ENCODE measurements around the gene DDX31.

The DDX31 gene

DNA sequence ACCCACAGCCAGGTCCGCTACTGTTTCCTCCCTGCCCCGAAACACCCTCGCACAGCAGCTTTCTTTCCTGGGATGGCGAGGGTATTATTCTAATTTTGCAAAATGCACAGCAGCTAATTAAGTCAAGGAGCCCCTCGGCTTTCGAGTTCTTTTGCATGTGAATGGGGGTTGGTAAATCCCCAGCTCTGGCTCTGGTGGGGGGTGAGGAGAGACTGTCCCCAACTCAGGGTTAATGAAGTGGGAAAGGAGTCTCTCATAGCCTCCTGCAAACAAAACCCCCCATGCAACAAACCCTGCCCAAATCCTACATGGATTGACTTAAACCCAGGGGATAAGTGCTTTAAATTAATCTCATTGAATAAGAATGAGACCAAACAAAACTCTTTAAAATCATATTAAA lies 78.5 kb downstream of the DDX31 start:
- DNase-seq: no peak

- DNase-seq: no peak
Measured at GRCh38 chr9:132590318-132591182, 79.2 kb downstream of the DDX31 start.

DNA sequence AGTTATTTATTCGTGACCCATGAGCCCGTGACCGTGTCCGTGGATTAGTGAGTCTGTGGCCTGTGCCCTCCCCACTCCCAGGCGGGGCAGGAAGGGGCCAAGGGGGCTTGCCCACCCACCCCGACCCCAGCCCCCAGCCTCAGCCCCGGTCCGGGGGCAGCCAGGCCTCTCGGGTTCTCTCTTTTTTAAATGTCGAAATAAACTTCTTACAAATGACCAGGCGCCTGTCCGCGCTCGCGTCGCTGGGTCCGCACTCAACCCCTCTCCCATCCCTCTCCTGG lies 79.8 kb downstream of the DDX31 start:
- DNase-seq: no peak

- DNase-seq: no peak
Measured at GRCh38 chr9:132589148-132590036, 80.4 kb downstream of the DDX31 start.

- DNase-seq: no peak
Measured at GRCh38 chr9:132588501-132589147, 81.2 kb downstream of the DDX31 start.

DNA sequence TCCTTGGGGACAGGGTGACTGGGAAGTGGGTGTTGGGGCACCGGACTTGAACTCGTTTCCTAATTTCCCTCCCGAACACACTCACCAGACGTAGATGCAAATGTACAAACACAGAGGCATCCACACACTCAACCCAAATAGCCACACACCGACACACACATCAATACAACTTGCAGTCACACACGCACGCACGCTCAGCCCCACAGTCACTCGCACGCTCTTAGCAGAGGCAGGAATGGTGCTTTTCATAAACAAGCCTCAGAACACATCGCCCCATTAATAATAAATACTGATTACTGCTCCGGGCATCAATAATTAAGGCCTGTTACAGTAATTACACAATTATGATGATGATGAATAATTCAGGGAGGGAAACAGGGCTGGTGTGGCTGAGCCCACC lies 81.7 kb downstream of the DDX31 start:
- no peak for DNase-seq

DNA sequence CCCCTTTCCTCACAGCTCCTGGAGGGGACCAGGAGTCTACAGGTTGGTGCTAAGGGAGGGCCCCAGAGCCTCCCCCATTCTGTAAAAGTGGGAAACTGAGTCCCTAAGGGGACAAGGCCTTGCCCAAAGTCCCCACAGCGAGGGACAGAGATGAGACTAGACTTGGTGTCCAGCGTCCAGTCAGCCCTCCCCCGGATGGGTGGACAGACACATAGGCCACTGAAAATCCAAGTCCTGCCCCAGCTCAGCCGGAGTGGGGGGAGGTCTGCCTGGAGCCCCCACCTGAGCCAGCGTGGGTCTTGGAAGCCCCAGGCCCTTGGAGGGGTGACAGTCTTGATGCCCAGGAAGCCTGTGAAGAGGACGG lies 82.2 kb downstream of the DDX31 start:
- no peak for DNase-seq

DNA sequence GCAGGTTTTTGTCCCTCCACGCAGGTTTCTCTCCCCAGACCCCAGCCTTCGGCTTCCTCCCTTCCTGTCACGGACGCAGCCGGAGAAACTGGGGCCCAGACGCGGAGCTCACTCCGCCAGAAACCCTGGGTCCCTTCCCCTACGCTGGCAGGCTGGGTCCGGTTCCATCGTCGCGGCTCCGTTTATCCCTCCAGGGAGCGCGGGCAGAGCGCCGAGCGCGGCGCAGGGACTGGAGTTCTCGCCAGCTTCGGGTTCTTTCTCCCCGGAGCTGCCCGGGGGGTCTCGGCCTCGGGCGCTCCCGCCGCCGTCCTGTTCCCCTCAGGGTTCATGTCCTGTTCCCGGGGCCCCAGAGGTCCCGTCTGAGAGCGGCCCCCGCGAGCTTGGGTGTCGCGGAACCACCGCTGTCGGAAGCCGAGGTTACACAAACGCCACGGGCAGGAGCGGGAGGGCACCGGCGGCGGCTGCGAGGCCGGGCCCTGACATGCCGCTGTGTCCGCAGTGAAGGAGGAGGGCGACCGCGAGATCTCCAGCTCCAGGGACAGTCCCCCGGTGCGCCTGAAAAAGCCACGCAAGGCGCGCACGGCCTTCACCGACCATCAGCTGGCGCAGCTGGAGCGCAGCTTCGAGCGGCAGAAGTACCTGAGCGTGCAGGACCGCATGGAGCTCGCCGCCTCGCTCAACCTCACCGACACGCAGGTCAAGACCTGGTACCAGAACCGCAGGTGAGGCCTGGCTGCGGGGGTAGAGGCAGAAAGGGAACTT lies 82.8 kb downstream of the DDX31 start:
- no peak for DNase-seq

- no peak for DNase-seq
Measured at GRCh38 chr9:132585954-132586829, 83.6 kb downstream of the DDX31 start.

GRCh38 chr9:132584601-132585560 lies 84.9 kb downstream of the DDX31 start:
- DNase-seq: peak; percentile 16

DNA sequence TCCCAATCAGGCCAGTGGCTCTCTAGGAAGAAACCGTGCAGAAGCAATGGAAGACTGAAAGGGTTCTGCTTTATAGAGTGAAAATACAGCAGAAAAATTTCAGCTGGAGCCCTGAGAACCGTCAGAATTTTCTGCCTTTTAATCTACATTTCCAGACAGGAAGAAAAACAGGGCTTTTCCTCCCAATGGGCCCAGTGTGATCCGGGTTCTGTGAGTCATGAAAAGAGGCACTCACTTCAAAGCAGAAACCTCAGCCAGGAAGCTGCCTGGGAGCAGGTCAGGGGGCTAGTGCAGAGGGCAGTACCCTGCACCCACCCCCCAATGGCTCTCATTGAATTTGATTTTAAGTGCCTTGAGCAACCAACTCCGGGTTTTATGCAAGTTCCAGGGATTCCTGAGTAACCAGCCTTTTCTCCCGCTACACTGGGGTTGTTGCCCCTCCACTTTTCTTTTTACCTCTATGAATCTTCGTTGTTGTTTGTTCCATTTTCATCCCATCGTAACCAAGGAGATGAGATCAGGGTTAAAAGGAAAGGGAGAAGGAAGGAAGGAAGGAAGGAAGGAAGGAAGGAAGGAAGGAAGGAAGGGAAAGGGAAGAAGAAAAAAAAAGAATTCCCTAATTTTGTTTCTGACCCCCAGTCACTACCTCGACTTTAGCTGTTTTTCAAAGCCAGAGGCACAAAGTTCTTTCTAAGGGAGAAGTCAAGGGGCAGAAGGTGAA lies 86.0 kb downstream of the DDX31 start:
- no peak for DNase-seq

- DNase-seq: no peak
Measured at GRCh38 chr9:132582786-132583583, 86.8 kb downstream of the DDX31 start.

DNA sequence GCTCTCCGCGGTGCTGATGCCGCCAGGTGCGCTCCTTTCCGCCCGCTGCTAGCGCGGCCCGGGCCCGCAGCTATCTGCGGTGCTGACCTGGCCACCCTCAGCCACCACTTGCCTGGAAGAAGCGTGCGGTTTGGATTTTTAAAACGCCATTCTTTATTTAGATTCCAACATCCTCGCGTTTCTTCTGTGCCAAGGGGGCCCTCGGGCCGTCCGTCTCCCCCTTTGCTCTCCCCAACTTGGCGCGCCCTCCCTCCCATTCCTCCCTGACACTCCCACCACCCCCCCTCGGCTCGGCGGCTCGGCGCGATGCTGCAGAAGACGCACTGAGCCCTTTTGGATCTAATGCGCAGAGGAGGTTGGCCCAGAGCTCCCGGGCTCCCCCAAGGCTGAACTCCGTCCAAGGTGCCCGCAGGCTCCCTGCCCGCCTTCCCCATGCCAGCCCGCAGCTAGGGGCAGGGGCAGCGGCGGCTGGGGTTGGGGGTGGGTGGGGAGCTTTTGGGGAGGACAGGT lies 87.5 kb downstream of the DDX31 start, which contains the start of gene BARHL1:
TSS of gene BARHL1 (plus strand) at position 331 of the 510 bp plus-strand sequence. CDS start 192 bp downstream, outside the sequence.
- no peak for DNase-seq

- DNase-seq: peak; percentile 20
Measured at GRCh38 chr9:132579427-132579798, 90.4 kb downstream of the DDX31 start.

DNA sequence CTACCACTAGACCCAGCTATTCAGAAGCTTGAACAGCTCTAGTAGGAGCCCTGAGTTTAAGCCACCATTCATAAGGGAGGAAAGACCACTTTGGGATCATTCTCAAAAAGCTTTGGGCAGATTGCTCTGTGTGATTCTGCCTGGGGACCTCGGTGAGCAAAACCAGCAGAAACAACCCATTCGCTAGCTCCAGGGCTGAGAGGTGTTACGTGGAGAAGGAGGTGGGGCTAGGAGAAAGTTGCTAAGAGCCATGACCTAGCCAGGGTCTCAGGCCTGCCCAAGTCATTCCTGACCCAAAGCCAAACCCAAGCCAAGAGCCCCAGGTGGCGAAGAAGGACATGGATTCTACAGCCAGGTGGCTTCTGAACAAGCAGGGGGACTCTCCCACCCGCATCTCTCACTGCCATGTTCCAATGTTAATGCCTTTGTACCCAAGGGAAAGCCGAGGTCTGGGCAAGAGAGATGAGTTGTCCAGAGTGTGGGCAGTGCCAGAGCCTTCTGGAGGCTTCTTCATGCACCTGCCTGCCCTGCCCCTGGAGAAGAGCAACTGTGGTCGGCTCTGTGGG lies 91.3 kb downstream of the DDX31 start:
- DNase-seq: no peak

DNA sequence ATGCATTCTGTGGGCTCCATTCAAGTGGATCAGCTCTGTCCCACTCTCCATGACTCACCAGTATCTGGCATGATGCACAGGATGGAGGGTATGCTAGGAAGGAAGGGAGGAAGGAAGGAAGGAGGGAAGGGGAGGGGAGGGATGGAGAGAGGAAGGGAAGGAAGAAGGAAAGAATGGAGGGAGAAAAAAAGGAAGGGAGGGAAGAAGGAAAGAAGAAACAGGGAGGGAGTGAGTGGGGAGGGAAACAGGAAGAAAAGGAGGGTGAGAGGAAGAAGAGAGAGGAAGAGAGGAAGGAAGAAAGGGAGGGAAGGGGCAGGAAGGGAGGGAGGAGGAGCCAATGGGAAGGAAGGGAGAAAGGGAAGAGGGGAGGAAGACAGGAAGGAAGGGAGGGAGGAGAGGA lies 92.7 kb downstream of the DDX31 start:
- no peak for DNase-seq

- DNase-seq: no peak
Measured at GRCh38 chr9:132575811-132576210, 94.0 kb downstream of the DDX31 start.

DNA sequence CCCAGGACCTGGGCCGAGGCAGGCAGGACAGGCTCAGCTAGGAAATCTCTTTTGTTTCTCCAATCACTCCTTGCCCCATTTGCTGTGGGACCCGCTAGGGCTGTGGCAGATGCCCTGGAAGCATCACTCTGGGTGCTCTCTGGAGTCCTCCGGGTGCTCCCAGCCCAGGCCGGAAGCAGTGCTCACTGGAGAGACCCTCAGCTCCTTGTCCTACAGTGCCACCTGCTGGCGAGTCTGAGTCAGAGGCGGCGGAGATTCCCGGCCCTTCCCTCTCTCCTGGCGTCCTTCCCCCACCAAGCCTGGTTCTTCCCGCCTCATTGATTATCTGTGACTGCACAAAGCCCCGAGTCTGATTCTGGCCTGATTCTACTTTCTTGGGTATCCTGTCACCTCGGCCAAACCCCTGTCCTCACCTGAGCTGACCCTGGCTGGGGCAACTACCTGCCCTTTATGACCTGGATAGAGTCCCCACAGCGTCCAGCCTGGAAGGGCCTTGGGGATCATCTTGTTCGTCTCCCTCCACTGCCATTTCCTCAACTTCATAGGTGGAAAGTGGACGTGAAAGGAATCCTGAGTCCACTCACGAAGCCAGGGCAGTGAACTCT lies 94.7 kb downstream of the DDX31 start:
- DNase-seq: peak; percentile 40
